ENCODE measurements around the gene EIF4G1.
"Not testable (repeated sequence)": the region's sequence is repeated elsewhere in the genome, so short reads cannot be mapped to it uniquely, and the experiment has no call there.

Gene EIF4G1

GRCh38 chr3:184314363-184314699 is at the start of gene EIF4G1:
TSS of gene EIF4G1 (plus strand) at chr3:184314606. CDS start at chr3:184315797, 1,191 bp downstream.
- peak; percentile 89 for DNase-seq

- DNase-seq: not testable (repeated sequence)
Measured at GRCh38 chr3:184267249-184267648, 47.2 kb upstream of the EIF4G1 start.

GRCh38 chr3:184272269-184272668 is 42.1 kb upstream of the EIF4G1 start:
- DNase-seq: no peak

- DNase-seq: no peak
Measured at GRCh38 chr3:184275381-184275701, 39.1 kb upstream of the EIF4G1 start.

GRCh38 chr3:184275961-184276910 is 38.2 kb upstream of the EIF4G1 start, which contains the start of gene ECE2:
TSS of gene ECE2 (plus strand) at chr3:184276022. CDS start at chr3:184276154, 132 bp downstream.
- no peak for DNase-seq

GRCh38 chr3:184277366-184277765 is 37.0 kb upstream of the EIF4G1 start:
- DNase-seq: no peak

GRCh38 chr3:184282941-184283340 is 31.5 kb upstream of the EIF4G1 start:
- no peak for DNase-seq

- DNase-seq: no peak
Measured at GRCh38 chr3:184283681-184284080, 30.7 kb upstream of the EIF4G1 start.

GRCh38 chr3:184284696-184285095 is 29.7 kb upstream of the EIF4G1 start:
- DNase-seq: peak; percentile 55

- DNase-seq: peak; percentile 18
Measured at GRCh38 chr3:184289426-184289938, 24.9 kb upstream of the EIF4G1 start.

GRCh38 chr3:184290331-184290730 is 24.1 kb upstream of the EIF4G1 start:
- no peak for DNase-seq

GRCh38 chr3:184291044-184291737 is 23.2 kb upstream of the EIF4G1 start:
- DNase-seq: no peak

GRCh38 chr3:184291738-184292445 is 22.5 kb upstream of the EIF4G1 start:
- no peak for DNase-seq

GRCh38 chr3:184295771-184296170 is 18.6 kb upstream of the EIF4G1 start:
- DNase-seq: no peak

GRCh38 chr3:184296616-184297015 is 17.8 kb upstream of the EIF4G1 start:
- no peak for DNase-seq

GRCh38 chr3:184298759-184299487 is 15.5 kb upstream of the EIF4G1 start, which contains the start of gene PSMD2:
TSS of gene PSMD2 (plus strand) at chr3:184299241. CDS start at chr3:184299267, 26 bp downstream.
- peak; percentile 97 for DNase-seq

GRCh38 chr3:184299488-184300377 is 14.7 kb upstream of the EIF4G1 start:
- DNase-seq: no peak

- DNase-seq: no peak
Measured at GRCh38 chr3:184300378-184300720, 14.1 kb upstream of the EIF4G1 start.

- DNase-seq: no peak
Measured at GRCh38 chr3:184305577-184305976, 8.8 kb upstream of the EIF4G1 start.

GRCh38 chr3:184306341-184306972 is 7.9 kb upstream of the EIF4G1 start:
- no peak for DNase-seq

GRCh38 chr3:184307915-184308314 is 6.5 kb upstream of the EIF4G1 start:
- no peak for DNase-seq

Data from midbrain (tissue), 1 donor.